GM04504 (cell line): Measurements from ENCODE around the gene BMPER.

ENCODE experiments used
- DNase-seq: peaks from one replicate; pipeline ENCODE4 v3.0.0-alpha.2; 2012; ENCODE audit warnings: low read depth

Gene BMPER

DNA sequence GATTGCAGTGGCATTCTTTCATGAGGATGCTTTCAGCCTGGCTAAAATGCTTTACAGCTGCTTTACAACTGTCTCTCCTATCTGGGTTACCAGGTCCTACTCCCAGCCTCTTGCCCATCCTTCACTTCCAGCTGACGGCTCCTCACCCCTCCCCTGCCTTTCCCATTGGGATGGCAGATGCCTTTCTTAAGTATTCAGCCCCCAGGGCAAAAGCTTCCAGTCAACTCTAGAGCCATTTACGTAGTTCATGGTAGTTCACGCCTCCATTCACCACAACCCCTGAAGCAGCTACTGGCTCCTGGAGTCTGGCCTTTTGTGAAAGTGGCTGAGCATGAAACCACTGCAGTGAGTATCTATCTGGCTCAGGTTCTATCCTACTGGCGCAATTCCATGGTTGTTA lies 17.2 kb upstream of the BMPER start:
- no peak for DNase-seq

DNA sequence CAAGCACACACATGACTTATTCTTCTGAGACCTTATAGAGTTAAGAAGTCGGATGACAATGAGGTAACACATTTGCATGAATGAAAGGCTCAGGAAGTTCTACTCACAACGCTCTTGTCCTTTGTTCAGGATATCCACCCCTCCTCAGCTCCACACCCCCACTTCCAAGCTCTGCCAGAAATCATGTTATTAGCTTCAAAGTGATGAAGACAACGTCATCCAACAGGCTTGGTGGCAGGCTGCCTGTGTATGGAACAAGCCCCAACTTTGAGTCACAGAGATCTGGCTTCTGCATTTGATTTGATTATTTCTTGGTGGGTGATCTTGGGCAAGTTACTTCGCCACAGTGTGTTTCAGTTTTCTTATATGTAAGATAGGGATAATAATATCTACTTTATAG lies 12.4 kb upstream of the BMPER start:
- DNase-seq, result no peak

DNA sequence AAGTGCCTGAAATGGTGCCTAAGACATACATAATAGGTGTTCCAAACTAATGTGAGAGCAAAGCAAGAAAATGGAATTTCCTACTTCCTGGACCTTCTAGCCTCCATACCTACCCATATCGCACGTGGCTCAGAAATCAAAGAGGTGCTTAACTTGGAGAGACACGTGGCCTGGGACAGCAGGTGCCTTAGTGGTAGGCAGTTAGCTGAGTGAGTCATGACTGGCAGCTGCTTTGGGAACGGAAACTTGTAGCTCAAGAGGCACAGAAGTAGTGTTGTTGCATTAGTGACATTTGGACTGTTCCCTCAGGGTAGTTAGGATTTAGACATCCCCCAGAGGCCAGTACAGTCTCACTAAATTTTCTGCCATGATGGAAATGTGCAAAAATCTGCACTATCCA lies 12.0 kb upstream of the BMPER start:
- no peak for DNase-seq

DNA sequence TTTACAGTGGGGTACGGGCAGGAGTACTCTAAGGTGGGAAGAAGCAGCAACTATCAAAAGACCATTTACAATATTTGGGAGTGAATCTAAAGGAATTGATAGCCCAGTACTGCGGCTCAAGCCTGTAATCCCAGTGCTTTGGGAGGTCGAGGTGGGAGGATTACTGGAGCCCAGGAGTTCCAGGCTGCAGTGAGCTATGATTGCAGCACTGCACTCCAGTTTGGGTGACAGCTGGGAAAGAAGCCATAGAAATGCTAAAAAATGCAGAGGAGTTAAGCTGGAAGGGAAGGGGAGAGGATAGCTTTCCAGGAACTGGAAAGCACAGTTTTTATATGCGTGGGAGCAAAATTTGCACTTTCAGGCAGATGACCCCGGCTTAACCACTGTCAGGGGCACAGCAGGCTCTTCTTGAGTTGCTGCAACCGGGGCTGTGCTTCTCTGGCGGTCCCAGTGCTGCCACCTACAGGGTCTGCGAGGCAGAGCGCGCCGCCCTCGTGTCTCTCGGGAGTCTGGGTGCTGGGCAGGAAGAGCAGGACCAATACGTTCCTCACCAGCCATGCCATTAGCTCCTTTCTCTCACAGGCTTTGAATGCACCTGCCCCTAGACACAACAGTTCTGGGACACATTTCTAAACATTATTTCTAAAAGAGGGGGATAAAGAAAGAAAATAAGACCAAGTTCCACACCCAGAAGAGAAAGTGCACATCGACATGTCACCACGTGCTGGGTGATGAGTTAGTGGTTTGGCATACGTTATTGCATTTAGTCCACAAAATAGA lies 10.1 kb upstream of the BMPER start:
- no peak for DNase-seq

DNA sequence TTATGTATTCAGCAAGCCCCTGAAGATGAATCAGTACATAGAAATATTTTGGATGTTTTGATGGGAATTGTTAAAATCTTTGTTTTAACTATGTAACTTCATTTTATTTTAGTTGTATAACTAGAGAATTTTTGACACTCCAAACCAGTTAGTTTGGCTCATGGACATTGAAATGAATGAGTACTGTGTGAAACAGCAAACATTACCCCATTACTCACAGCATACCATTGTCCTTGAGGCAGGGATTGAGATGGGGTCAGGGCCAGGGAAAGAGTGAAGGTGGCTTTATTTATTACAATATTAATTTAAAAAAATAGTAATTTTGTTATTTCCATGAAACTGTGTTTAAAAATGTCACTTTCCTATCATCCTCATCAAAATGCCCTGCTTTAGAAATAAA lies 4.8 kb upstream of the BMPER start:
- DNase-seq, result no peak

DNA sequence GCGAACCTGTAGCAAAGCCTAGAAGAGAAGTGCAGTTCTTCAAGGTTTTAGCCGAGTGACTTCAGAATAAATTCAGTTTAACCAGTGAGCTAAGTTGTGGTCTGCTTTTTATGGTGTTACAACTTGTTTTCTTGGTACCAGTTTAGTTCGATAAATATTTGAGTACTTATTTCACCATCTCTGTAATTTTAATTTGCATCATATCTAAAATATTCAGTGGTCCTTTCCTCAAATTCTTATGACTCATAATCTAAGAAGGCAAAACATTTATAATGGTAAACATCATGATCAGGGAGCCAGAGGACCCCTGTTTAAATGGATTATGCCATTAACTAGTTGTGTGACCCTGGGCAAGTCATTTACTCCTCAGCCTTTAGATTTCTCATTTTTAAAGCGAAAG lies 4.1 kb upstream of the BMPER start:
- no peak for DNase-seq

DNA sequence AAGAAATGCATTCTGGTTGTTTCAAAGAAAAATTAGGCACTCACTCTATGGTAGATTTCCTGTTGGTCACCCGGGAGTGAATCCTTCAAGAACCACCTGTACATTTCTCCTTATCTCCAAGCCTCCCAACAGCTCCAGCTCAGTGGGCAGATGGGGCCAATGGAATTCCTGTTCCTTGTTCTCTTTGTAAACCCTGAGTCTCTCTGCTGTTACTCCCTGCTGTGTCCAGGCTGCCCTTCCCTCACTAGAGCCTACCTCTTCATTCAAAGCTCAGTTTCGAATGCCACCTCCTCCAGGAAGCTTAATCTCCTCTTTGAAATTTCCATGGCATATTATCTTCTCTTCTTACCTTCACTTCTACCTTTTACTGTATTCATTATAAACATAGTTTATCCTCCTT lies 3.5 kb upstream of the BMPER start:
- DNase-seq, result no peak

DNA sequence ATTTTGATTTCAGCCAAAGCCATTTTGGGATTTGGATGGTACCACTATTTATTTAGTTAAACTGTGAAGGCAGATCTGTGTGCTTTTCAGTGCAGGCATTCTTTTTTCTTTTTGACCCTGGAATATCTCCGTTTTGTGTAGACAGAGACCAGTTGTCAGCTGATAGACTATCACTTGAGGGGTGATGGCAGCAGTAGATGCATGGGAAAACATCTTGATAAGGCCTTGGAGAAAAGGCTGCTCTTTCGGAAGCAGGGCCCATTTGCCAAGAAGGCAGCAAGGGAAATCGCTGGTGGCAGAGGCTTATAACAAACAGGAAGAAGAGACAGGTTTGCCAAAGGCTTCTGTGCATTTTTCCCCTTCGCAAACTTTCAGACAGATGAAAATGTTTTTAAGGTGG lies 2.6 kb upstream of the BMPER start:
- DNase-seq, result no peak

DNA sequence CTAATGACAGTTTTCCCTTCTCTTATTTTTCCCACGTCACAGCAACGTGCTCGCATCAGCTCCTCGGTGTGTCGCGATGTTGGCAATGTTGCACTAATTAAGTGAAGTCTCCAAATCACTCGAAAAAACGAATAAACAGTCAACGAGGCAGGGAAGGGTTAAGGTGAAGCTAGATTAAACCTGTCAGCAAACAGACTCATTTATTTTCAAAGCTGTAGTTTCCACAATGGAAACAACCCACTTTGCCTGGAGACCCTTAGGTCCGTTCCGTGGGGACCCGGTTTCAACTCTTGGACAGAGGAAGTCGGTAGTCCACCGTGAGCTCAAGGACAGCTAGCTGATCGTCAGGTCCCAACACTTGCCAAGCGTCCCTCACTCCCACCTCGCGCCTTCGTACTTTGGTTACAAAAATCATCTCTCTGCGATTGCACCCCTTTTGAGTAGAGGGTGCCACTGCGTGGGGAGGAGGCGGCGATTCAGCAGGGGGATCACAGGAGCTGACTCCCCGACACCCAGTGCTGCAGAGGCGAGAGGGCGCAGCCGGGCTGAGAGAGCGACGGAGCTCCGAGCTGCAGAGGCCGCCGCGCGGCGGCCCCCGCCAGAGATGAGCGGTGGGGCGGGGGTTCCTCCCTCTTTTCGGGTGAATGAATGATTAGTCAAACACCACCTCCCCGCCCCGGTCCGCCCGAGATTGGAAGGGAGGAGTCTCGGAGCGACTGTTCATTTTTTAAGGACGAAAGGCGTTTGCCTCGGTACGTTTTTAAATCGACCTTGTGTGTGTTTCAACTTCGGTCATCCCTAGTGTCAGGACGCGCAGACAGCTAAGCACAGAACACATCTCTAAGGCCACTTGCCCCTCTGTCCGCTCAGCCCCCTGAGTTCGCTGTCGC lies 1.3 kb upstream of the BMPER start:
- DNase-seq, result no peak

DNA sequence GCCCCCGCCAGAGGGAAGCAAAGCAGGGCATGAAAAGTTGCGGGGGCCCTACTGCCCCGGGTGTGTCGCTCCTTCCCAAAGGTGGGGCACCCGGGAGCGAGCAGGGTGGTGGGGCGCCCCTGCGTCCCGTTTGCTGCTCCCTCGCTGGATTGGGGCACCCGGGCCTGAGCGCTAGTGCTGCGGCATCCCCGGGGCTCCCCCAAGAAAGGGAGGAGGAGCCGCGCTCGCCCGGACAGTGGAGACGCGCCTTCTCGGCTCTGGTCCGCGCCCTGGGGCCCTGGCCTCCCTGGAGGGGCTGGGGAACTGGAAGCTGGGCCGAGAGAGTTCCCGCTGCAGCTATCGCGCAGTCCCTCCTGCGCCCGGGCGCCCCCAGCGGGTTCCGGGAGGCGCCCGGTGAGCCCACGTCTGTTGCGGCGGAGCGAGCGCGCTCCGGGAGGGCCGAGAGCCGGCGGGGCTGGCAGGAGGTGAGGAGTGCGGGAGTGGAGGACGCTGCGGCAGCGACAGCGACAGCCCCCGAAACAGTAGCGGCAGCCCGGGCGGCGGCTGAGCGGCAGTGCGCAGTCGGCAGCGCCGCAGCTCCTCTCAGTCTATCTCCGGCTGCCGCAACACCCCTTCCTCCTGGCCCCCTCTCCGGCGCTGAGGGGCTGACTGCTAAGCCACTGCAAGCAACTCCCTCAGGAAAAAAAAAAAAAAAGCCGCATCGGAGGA lies 504 bp upstream of the BMPER start:
- DNase-seq, result no peak

DNA sequence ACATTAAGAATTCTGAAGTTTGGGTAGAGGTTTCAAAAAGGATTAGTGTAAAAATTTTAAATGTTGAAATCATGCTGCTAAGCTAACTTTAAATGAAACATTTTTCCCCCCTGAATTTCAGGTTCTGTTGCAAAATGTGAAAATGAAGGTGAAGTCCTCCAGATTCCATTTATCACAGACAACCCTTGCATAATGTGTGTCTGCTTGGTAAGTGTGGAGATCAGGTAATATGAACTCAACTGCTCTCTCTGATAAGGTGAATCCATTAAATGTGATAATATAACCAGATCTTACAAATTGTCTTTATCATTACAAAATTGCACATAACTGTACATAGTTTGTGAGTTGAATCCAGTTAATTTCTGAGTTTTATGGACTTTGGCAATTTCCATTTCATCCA lies 1.4 kb downstream of the BMPER start:
- no peak for DNase-seq

DNA sequence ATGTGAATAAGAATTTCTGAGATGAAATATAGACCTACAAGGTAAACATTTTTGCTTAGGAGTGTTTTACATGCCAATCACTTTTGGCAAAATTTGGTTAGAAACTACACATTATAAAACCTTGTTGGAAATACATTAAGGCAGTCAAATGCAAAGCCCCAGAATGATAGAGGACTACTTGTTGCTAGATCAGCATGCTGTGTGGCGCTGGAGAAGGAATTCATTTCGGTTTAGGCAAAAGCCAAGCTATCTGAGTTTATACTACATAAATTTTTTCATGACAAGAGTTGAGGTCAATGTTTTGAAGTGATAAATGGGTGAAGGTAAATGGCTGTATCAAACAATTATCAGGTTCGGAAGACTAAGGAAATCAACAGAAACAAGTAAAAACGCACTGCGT lies 2.3 kb downstream of the BMPER start:
- DNase-seq, result no peak

DNA sequence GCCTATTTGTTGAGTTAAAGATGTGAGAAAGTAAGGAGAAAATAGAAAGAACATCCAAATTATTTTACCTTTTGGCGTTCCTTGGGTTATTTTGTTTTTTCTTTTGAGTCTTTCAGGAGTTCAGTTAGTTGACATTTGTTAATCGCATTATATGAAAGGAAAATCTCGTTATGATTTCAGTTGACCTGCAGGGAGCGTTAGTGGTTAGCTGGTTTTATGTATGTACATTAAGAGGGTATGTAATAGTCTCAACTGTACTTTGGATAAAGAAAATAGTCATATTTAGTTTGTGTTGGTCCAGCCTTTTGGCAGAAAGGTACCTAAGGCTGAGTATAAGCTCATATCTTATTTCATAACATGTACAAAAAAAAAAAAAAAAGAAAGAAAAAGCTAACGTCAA lies 4.0 kb downstream of the BMPER start:
- DNase-seq, result no peak

DNA sequence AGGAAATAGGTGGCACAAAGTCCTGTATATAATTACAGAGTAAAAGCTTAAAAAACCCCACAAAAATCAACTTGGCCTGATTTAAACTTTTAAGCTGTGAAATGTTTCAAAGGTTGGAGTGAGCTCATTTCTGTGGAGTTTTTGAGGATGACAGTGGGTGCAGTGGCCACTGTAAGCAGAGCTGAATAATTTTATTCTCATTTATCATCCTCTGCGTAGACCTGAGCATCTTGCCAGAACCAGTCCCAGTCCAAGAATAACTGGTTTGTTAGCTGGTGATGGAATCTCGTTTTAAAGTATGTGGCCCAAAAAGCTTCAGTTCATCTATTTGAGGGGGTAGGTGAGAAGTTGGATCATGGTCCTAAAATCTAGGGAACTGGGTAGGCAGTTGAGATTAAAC lies 4.4 kb downstream of the BMPER start:
- DNase-seq, result no peak

DNA sequence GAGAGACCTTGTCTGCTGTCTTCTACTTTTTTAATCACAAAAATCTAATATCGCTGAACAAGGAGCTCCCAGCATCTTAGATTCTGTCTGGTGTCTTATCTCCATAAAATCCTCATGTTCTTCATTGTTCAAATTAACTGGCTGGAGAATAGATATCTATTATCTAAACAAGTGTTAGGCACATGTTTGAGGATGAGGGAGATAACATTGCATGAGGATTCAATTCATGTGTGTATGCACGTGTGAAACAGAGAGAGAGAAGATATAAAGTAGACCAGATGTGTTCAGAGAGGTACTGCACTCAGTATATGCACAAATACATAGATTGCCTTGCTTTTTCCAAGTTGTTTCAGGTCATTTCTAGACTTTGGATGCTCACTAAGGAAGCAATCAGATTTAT lies 5.4 kb downstream of the BMPER start:
- DNase-seq, result no peak

DNA sequence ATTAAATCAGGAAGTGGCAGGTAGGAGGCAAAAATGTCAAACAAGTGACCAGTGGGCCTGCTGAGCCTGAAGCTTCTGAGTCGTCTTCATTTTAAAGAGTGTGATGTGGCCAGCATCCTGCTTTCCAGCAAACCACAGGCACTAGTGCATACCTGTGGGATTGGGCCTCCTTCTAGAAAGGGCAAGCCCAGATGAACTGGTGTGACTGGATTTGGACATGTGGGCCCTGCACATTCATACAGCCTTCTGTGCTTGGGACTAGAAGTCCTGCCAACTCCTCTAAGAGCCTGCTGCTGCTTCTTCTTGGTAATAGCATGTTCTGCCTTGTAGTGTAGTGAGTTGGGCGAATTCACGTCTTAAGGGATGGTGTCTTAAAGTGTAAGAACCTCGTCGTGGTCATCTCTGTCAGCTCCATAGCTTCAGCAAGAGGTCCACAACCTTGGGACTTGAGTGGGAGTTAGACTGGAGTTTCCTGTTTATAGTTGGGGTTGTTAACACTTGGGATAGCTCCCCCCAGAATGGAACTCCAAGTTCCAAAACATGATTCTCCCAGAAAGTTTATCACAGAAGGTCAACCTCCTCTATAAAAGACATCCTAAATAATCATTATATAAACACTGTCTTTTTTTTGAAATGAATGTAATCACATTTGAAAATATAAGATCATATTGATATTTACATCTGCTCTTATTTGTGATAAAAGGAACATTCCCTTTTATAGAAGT lies 11.2 kb downstream of the BMPER start:
- DNase-seq, result no peak

DNA sequence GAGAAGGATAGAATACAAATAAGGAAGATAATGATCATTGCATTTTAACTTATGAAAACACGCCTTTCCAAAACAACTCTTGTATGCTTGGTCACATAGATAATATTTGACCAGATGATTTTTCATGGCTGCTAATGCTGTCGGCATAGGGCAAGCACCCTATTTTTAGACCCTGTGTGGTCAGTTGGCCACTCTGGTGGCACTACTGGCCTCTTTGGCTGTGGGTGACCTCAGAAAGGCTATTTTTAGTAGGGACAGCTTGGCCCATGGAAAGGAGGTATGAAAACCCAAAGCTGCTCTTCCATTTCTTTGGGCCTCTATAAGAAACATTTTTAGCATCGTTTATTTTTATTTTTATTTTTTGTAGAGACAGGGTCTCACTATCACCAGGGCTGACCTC lies 12.3 kb downstream of the BMPER start:
- no peak for DNase-seq

DNA sequence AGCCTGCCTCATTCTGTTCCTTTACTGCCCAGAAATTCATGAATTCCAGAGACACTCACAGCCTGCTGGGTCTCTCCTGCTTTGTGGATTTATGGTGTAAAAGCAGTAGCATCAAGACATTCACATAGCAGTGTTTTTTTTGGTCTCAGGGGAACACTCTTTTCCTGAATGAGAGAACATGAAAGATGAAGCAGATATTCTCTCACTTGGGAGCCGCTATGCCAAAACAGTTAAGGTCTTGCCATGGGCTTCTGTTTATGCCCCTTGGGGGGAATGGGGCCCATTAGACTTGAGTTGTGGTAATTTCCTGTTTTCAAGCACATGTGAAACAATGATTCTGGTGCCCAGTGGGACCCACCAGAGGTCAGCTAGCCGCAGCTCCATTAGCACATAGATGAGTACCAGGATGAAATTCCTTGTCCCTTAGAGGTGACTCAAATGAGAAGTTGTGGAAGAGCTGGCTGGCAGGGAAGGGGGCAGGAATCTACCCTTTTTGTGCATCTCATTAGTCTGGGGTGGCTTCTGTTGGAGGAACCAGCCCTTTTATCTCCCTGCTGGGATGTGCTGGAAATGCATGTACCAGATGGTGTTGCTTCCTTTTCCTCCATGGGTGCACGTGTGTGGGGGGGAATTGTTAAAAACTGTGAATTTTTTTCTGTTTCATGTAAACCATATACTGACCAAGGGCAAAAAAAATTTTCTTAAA lies 13.3 kb downstream of the BMPER start:
- DNase-seq, result no peak

DNA sequence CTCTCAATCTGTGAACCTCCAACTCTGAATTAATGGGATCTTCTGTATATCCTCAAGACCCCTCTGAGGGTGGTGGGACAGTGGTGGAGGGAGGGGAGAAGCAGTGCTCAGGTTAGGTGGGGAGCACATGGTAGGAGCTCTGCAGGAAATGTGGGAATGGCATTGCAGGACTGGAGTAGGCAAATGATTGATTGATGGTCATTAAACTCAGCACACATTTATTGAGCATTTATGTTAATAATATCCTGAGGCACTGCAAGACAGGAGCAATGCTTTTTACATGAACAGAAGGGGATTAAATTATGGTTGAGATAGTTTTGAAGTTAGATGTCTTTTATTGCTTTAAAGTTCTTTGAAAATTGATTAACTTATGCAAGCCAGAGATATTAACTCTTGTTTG lies 14.1 kb downstream of the BMPER start:
- DNase-seq, result no peak

DNA sequence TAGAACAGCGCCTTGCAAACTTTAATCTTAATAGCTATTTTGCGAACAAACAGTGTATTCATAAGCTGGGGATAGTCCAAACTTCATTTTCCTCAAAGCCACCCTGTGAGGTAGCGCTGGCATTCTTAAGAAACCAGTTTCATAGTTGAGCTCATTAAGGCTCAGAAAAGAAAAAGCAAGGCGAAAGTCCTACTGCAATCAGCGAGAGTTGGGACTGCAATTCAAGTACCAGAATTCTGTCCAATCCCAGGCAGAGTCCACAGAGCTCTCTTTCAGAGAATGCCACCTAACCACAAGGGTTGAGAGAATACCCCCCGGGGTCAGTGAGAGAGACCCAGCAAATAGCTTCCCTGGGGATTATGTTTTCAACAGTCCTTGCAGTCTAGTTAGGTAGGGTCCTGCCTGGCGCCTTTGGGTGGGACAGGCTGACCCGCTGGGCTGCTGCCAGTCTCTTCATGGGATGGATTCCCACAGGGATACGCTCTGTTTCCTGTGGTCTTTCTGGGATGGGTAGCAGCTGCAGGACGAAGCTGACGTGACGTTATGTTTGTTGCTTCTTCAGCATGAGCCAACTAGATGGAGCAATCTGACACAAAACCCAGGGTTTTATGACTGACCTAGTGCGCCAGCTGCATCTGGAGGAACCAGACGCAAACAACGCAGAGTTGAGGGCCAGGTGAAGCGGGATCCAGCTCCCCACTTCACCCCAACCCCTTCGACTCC lies 16.0 kb downstream of the BMPER start:
- DNase-seq, result peak; percentile 74

DNA sequence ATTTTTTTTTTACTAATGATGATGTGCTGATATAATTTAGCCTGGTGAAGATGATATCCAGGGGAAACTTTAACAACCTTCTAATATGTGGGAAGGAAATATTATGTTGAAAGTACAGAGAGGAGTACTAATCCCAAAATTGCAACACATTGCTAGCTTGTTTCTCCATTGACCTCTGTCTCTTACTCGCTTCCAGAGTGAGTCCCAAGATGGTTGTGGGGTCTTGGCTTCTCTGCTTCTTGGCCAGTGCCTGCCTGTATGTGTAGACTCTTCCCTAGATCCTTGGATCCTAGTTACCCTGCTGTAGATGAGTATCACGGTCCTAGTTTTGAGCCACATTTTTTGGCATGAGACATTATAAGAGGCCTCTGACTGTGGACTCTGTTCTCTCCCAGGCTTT lies 17.5 kb downstream of the BMPER start:
- DNase-seq, result no peak
